ENCODE measurements around the gene SLC15A3. TPM values are rescaled to one million over a fixed set of nuclear protein-coding genes. Genes with fewer than 3 reads are reported as not detected.

SLC15A3 gene
- total RNA-seq, 4 donors from 2014 or later, result 8.1 to 18.9 (median 12.6) TPM

DNA sequence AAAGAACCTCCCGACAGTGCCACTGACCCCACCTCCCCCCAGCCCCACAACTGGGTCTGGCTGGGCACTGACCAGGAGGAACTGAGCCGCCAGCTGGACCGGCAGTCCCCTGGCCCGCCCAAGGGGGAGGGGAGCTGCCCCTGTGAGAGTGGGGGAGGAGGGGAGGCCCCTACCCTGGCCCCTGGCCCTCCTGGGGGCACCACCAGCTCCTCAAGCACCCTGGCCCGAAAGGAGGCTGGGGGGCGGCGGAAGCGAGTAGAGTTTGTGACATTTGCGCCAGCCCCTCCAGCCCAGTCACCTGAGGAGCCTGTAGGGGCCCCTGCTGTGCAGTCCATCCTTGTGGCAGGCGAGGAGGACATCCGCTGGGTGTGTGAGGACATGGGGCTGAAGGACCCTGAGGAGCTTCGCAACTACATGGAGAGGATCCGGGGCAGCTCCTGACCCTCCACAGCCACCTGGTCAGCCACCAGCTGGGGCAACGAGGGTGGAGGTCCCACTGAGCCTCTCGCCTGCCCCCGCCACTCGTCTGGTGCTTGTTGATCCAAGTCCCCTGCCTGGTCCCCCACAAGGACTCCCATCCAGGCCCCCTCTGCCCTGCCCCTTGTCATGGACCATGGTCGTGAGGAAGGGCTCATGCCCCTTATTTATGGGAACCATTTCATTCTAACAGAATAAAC, 15.4 kb downstream of the SLC15A3 start:
- Histone ChIP-seq H3K27ac (no peak overlapping the region), H3K4me1 (no peaks in the 10 kb centered on the region), H3K27me3 (no peaks in the 10 kb centered on the region), H3K9me3 (no peaks in the 10 kb centered on the region), H3K36me3 (no peaks in the 10 kb centered on the region), H3K4me3 (no peak overlapping the region)
- TF ChIP-seq, protein P1, sequence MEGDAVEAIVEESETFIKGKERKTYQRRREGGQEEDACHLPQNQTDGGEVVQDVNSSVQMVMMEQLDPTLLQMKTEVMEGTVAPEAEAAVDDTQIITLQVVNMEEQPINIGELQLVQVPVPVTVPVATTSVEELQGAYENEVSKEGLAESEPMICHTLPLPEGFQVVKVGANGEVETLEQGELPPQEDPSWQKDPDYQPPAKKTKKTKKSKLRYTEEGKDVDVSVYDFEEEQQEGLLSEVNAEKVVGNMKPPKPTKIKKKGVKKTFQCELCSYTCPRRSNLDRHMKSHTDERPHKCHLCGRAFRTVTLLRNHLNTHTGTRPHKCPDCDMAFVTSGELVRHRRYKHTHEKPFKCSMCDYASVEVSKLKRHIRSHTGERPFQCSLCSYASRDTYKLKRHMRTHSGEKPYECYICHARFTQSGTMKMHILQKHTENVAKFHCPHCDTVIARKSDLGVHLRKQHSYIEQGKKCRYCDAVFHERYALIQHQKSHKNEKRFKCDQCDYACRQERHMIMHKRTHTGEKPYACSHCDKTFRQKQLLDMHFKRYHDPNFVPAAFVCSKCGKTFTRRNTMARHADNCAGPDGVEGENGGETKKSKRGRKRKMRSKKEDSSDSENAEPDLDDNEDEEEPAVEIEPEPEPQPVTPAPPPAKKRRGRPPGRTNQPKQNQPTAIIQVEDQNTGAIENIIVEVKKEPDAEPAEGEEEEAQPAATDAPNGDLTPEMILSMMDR (IDR thresholded peaks at IDR 0.05), result no peak
- TF ChIP-seq POLR2AphosphoS5 (IDR thresholded peaks at IDR 0.05) (no peak), POLR2A (IDR thresholded peaks at IDR 0.05) (no peak), EP300 (IDR thresholded peaks at IDR 0.05; ENCODE audit: low read depth) (no peak)
- in situ Hi-C loops (cut with MboI; ENCODE audit: low pct_ligation_motif_present in 1 of 4, low pct_unique_long_range_greater_than_20kb in 1 of 4, low sequenced_read_pairs in 3 of 4), result no loop called here
- WGBS, 2 donors (ENCODE audit: low coverage in 1 of 2), result 81% methylated on average over 18 of the region's 18 CpGs; no CpG with 5 or more reads in 1 of the 2 donors
- intact Hi-C loops (cut with DNase I; ENCODE audit: low total_unique reads), result no loop called here
- no peak for DNase-seq

DNA sequence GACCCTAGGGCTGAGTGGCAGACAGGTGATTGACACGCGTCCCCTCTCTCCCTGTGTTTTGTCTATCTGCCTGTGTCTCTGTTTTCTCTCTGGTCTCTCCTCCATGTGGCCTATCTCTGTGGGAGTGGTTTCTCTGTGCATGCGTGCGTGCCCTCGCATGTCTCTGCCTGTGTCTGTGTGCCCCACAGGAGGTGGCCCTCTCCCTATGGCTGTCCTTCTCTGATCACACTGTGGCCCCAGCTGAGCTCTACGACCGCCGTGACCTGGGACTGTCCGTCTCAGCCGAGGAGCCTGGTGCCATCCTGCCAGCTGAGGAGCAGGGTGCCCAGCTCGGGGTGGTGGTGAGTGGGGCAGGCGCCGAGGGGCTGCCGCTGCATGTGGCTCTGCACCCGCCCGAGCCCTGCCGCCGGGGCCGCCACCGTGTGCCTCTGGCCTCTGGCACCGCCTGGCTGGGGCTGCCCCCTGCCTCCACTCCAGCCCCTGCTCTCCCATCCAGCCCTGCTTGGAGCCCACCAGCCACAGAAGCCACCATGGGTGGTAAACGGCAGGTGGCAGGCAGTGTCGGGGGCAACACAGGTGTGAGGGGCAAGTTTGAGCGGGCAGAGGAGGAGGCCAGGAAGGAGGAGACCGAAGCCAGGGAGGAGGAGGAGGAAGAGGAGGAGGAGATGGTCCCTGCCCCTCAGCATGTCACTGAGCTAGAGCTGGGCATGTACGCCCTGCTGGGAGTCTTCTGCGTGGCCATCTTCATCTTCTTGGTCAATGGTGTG, 16.1 kb downstream of the SLC15A3 start:
- Histone ChIP-seq H3K4me3 (no peak overlapping the region), H3K27ac (no peak overlapping the region), H3K36me3 (no peaks in the 10 kb centered on the region), H3K9me3 (no peaks in the 10 kb centered on the region), H3K27me3 (no peaks in the 10 kb centered on the region), H3K4me1 (no peaks in the 10 kb centered on the region)
- no peak for DNase-seq
- whole genome bisulfite sequencing, 2 donors (ENCODE audit: low coverage in 1 of 2), result 89% methylated on average over 27 of the region's 27 CpGs; no CpG with 5 or more reads in 1 of the 2 donors
- no peak for TF ChIP-seq POLR2AphosphoS5 (IDR thresholded peaks at IDR 0.05)
- TF ChIP-seq, protein P1 (IDR thresholded peaks at IDR 0.05), result no peak
- no peak for TF ChIP-seq POLR2A (IDR thresholded peaks at IDR 0.05)
- TF ChIP-seq EP300 (IDR thresholded peaks at IDR 0.05; ENCODE audit: low read depth), result no peak
- in situ Hi-C loops (cut with MboI; ENCODE audit: low pct_ligation_motif_present in 1 of 4, low pct_unique_long_range_greater_than_20kb in 1 of 4, low sequenced_read_pairs in 3 of 4), result no loop called here
- intact Hi-C loops (cut with DNase I; ENCODE audit: low total_unique reads), result no loop called here

DNA sequence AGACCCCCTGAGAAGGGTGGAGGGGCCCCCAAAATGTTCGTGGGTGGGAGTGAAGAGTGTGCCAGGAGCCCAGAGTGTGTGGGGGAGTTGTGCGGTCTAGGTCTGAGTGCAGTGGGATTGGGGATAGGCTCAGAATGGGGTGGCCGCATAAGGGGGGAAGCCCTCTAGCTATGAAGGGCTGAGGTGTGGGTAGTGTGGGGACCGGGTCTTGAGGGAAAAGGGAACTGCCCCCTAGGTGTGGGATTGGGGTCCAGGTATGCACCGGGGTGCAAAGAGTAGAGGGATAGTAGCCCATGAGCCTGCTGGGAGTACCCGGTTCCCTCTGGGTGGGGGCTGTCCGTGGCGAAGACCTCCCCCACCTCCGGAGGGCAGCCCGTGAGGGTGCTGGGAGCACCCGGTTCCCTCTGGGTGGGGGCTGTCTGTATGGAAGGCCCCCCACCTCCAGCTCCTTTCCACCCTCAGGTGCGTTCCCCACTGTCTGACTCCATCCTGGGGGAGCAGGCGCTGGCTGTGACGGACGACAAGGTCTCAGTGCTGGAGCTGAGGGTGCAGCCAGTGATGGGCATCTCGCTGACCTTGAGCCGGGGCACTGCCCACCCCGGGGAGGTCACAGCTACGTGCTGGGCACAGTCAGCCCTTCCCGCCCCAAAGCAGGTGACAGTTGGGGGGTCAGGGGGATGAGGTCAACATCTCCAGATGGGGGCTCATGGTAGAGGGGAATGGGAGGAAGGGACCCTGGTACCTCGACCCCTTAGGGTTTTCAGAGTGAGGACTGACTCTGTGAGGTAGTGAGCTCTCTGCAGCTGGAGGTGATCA, 17.0 kb downstream of the SLC15A3 start:
- DNase-seq, result no peak
- Histone ChIP-seq H3K36me3 (no peaks in the 10 kb centered on the region), H3K9me3 (no peaks in the 10 kb centered on the region), H3K27ac (no peak overlapping the region), H3K4me3 (no peak overlapping the region), H3K27me3 (no peaks in the 10 kb centered on the region), H3K4me1 (no peaks in the 10 kb centered on the region)
- TF ChIP-seq EP300 (IDR thresholded peaks at IDR 0.05; ENCODE audit: low read depth), result no peak
- TF ChIP-seq, protein P1 (IDR thresholded peaks at IDR 0.05), result no peak
- no peak for TF ChIP-seq POLR2A (IDR thresholded peaks at IDR 0.05)
- TF ChIP-seq POLR2AphosphoS5 (IDR thresholded peaks at IDR 0.05), result no peak
- 87% methylated on average over 21 of the region's 21 CpGs; no CpG with 5 or more reads in 1 of the 2 donors for WGBS, 2 donors (ENCODE audit: low coverage in 1 of 2)
- intact Hi-C loops (cut with DNase I; ENCODE audit: low total_unique reads), result no loop called here
- in situ Hi-C loops (cut with MboI; ENCODE audit: low pct_ligation_motif_present in 1 of 4, low pct_unique_long_range_greater_than_20kb in 1 of 4, low sequenced_read_pairs in 3 of 4), result no loop called here
